HepG2 (cell line): Measurements from ENCODE around the gene DPP6. TPM values are rescaled to one million over a fixed set of nuclear protein-coding genes. Genes with fewer than 3 reads are reported as not detected.
A peak's percentile ranks its signal among the peaks of the same experiment; 100 is the strongest.

Experiments used
- ATAC-seq: fragments of 200-7000 bp; cut with Tn5 transposase; 3 replicates; pipeline ENCODE4 v1.9.1; 2020; ENCODE audit warnings: mild to moderate bottlenecking, moderate library complexity
- BruUV-seq: library from RNA; stranded (reverse); fragments of 400-500 nt; replicated peaks from 2 replicates; lab custom pipeline; 2021; lab: Mats Ljungman, UMichigan
- CTCF ChIA-PET: fragments of 300-600 bp; formaldehyde crosslinking; extraction: SDS; loops from one replicate; lab custom pipeline; 2021; ENCODE audit warnings: low total read pairs, inconsistent platforms, low intra/inter-chr PET ratio; lab: Yijun Ruan, JAX
- POLR2A ChIA-PET: fragments of 350-600 bp; sonication (Branson Sonifier 250); formaldehyde crosslinking; loops from one replicate; lab custom pipeline; 2020; ENCODE audit warnings: antibody characterized with exemption, inconsistent platforms; lab: Yijun Ruan, JAX
- DNase-seq: peaks from one replicate; pipeline ENCODE4 v3.0.0-alpha.2; 2015; ENCODE audit warnings: low spot score
- FAIRE-seq: peaks from 3 replicates; lab custom pipeline; 2011; peaks lifted over from hg19 to GRCh38; lab: Jason Lieb, UNC
- H2AFZ ChIP-seq: one replicate; pipeline ENCODE4 v1.6.1; 2011; ENCODE audit warnings: low read length, inconsistent platforms
- H3K27ac ChIP-seq: fragments of 300-600 bp; 3 replicates; pipeline ENCODE4 v1.8.0; 2011; ENCODE audit warnings: mixed run types, mild to moderate bottlenecking, mixed read lengths, low read length, inconsistent platforms; ENCODE audit not compliant: insufficient read depth; ENCODE audit errors: extremely low read length
- H3K27me3 ChIP-seq, 2 experiments: fragments of 200-600 bp in 1 of 2; 2 replicates in 1 of 2; 3 replicates in 1 of 2; pipeline versions ENCODE4 v1.6.0 to v1.8.0; 2011; ENCODE audit warnings: low read length in 2 of 2, mild to moderate bottlenecking in 2 of 2, moderate library complexity in 2 of 2, inconsistent platforms in 1 of 2; ENCODE audit not compliant: insufficient read depth in 2 of 2, control insufficient read depth in 1 of 2
- H3K36me3 ChIP-seq, 2 experiments: fragments of 200-600 bp in 1 of 2; replicated peaks in 1 of 2; 2 replicates in 1 of 2; 3 replicates in 1 of 2; pipeline versions ENCODE4 v1.5.1 to v1.8.0; 2011; ENCODE audit warnings: low read length in 2 of 2, inconsistent platforms in 1 of 2; ENCODE audit not compliant: insufficient read depth in 2 of 2, control insufficient read depth in 1 of 2
- H3K4me1 ChIP-seq: 2 replicates; pipeline ENCODE4 v1.5.1; 2012; ENCODE audit warnings: low read length, inconsistent platforms; ENCODE audit not compliant: insufficient read depth
- H3K4me2 ChIP-seq: 2 replicates; pipeline ENCODE4 v1.6.0; 2011; ENCODE audit warnings: low read depth, low read length, inconsistent platforms
- H3K4me3 ChIP-seq, 3 experiments: fragments of 200-600 bp in 1 of 3; sonication (generic), shearing (Covaris generic) in 1 of 3; replicated peaks in 1 of 3; 2 replicates each; pipeline ENCODE4 v1.5.1; 2011 to 2016; ENCODE audit warnings: low read length in 3 of 3, inconsistent platforms in 2 of 3, low read depth in 2 of 3, mild to moderate bottlenecking in 2 of 3, control low read depth in 1 of 3, mixed read lengths in 1 of 3; ENCODE audit not compliant: insufficient read depth in 1 of 3
- H3K79me2 ChIP-seq: one replicate; pipeline ENCODE4 v1.6.1; 2011; ENCODE audit warnings: low read length, inconsistent platforms; ENCODE audit not compliant: insufficient read depth
- H3K9ac ChIP-seq: 2 replicates; pipeline ENCODE4 v1.6.0; 2011; ENCODE audit warnings: mild to moderate bottlenecking, low read depth, low read length, inconsistent platforms; ENCODE audit not compliant: insufficient read depth
- H3K9me3 ChIP-seq: 2 replicates; pipeline ENCODE4 v1.5.1; 2012; ENCODE audit warnings: mild to moderate bottlenecking, low read length
- H4K20me1 ChIP-seq: 2 replicates; pipeline ENCODE4 v1.6.0; 2011; ENCODE audit warnings: inconsistent platforms, mild to moderate bottlenecking, low read length, moderate library complexity; ENCODE audit not compliant: insufficient read depth
- HMGA1 ChIP-seq: sonication (generic); formaldehyde crosslinking; conservative IDR thresholded peaks from 2 replicates; pipeline ENCODE4 v1.4.0; 2020; ENCODE audit warnings: missing genetic modification reagents
- MNT ChIP-seq: fragments of 450-650 bp; IDR thresholded peaks from 2 replicates; pipeline ENCODE4 v1.6.1; 2016
- MXD3 ChIP-seq: IDR thresholded peaks from 2 replicates; pipeline ENCODE4 v1.6.1; 2016; ENCODE audit warnings: mild to moderate bottlenecking, missing biosample characterization, missing genetic modification reagents
- NBN ChIP-seq: fragments of 450-650 bp; conservative IDR thresholded peaks from 2 replicates; pipeline ENCODE4 v1.6.1; 2017
- NCOA1 ChIP-seq: sonication (generic); formaldehyde crosslinking; IDR thresholded peaks from 2 replicates; pipeline ENCODE4 v1.9.0; 2021; ENCODE audit warnings: missing genetic modification reagents
- ZEB1 ChIP-seq: IDR thresholded peaks from 2 replicates; pipeline ENCODE4 v1.6.1; 2012; ENCODE audit warnings: mild to moderate bottlenecking, low read depth, inconsistent platforms; ENCODE audit not compliant: insufficient replicate concordance
- ZNF589 ChIP-seq: sonication (generic); formaldehyde crosslinking; conservative IDR thresholded peaks from 2 replicates; pipeline ENCODE4 v1.8.0; 2022; ENCODE audit warnings: mild to moderate bottlenecking, moderate library complexity, missing genetic modification reagents
- ZNF616 ChIP-seq: sonication (generic); formaldehyde crosslinking; IDR thresholded peaks from 2 replicates; pipeline ENCODE4 v1.5.0; 2020; ENCODE audit warnings: low read depth, mild to moderate bottlenecking, missing genetic modification reagents
- ZNF883 ChIP-seq: sonication (generic); formaldehyde crosslinking; IDR thresholded peaks from 2 replicates; pipeline ENCODE4 v1.5.1; 2020; ENCODE audit warnings: mild to moderate bottlenecking, missing genetic modification reagents; ENCODE audit errors: not compliant biosample characterization
- ZSCAN9 ChIP-seq: IDR thresholded peaks from 2 replicates; pipeline ENCODE4 v1.6.1; 2016; ENCODE audit warnings: borderline replicate concordance
- WGBS: methylation state at CpG from one replicate; pipeline ENCODE4 v1.1.6; 2017; ENCODE audit warnings: low lambda C conversion rate; 5-methylcytosine and 5-hydroxymethylcytosine counted together
- in situ Hi-C: cut with HindIII; loops from 2 replicates; pipeline ENCODE4 v1.10.0; 2017; ENCODE audit warnings: low pct_unique_long_range_greater_than_20kb; ENCODE audit not compliant: extremely low pct_ligation_motif_present
- intact Hi-C: fragments of 100-400 bp; cut with micrococcal nuclease; formaldehyde crosslinking; loops from one replicate; pipeline ENCODE4 v1.10.0; 2022; ENCODE audit not compliant: unreplicated experiment
- polyA plus RNA-seq, 8 experiments: library from polyadenylated mRNA; depleted of rRNA in 3 of 8; stranded (reverse) in 7 of 8; unstranded in 1 of 8; fragments of >200 nt; fragmentation: Illumina TruSeq in 4 of 8; extraction: Trizol in 4 of 8; gene quantifications; 2 replicates each; pipeline versions ENCODE4 v1.2.1 to v1.2.3, GENCODE V29; 2011 to 2016; ENCODE audit warnings: low read depth in 4 of 8, missing spikeins in 1 of 8, mixed read lengths in 1 of 8; ENCODE audit not compliant: insufficient read depth in 1 of 8
- total RNA-seq, 5 experiments: library from RNA; depleted of rRNA; stranded (reverse); fragments of >200 nt; fragmentation: Illumina TruSeq; extraction: Trizol; gene quantifications; 2 replicates each; pipeline ENCODE4 v1.2.3, GENCODE V29; 2016; ENCODE audit warnings: low read depth in 1 of 5

The DPP6 gene
- total and polyA plus RNA-seq, 2 of the 13 experiments (the other 11 are each of a cell fraction or from before 2014, with no cell fraction given) = not detected

GRCh38 chr7:154631162-154631561, 579.0 kb downstream of the DPP6 start:
- intact Hi-C loops = no loop called here
- Histone ChIP-seq H4K20me1 (no peaks in the 10 kb centered on the region), H3K9ac (no peak overlapping the region), H3K4me3 (no peak overlapping the region), H3K27ac (no peak overlapping the region), H3K36me3 (no peaks in the 10 kb centered on the region), H3K27me3 (peaks cover 0 to 13% of the 10 kb centered on the region in 2 experiments; a peak in 2 of 5 replicates), H2AFZ (no peak overlapping the region), H3K9me3 (no peaks in the 10 kb centered on the region), H3K4me2 (no peak overlapping the region), H3K4me1 (no peaks in the 10 kb centered on the region), H3K79me2 (no peaks in the 10 kb centered on the region)
- CTCF ChIA-PET = no interaction called here
- 2% methylated on average over 4 of the region's 4 CpGs for WGBS
- TF ChIP-seq MXD3 (CRISPR knock-in tag) (no peak), HMGA1 (CRISPR knock-in tag) (no peak), MNT (peak; percentile 98)
- BruUV-seq = no TSS peak
- POLR2A ChIA-PET = no interaction called here
- ATAC-seq = no peak
- FAIRE-seq = no peak
- DNase-seq = no peak
- in situ Hi-C loops = no loop called here

- no peak for ATAC-seq
- DNase-seq = no peak
- Histone ChIP-seq H3K79me2 (no peaks in the 10 kb centered on the region), H3K4me3 (no peak overlapping the region), H3K9ac (no peak overlapping the region), H3K27me3 (peaks cover 0 to 19% of the 10 kb centered on the region in 2 experiments; a peak in 2 of 5 replicates), H3K36me3 (no peaks in the 10 kb centered on the region), H3K27ac (no peak overlapping the region), H3K4me2 (no peak overlapping the region), H3K4me1 (no peaks in the 10 kb centered on the region), H4K20me1 (no peaks in the 10 kb centered on the region), H3K9me3 (no peaks in the 10 kb centered on the region), H2AFZ (no peak overlapping the region)
- ChIA-PET CTCF (no interaction called here), POLR2A (no interaction called here)
- in situ Hi-C loops (no loop called here), intact Hi-C loops (no loop called here)
- BruUV-seq = no TSS peak
- no peak for FAIRE-seq
- 18% methylated on average over 3 of the region's 3 CpGs for WGBS
- TF ChIP-seq NBN = no peak
- TF ChIP-seq NCOA1 (CRISPR knock-in tag) = no peak
- no peak for TF ChIP-seq ZEB1
- TF ChIP-seq ZNF589 = no peak
- no peak for TF ChIP-seq ZNF616
- no peak for TF ChIP-seq ZNF883 (CRISPR knock-in tag)
- TF ChIP-seq ZSCAN9 (CRISPR knock-in tag) = no peak
These were observed 581.4 kb downstream of the DPP6 start for GRCh38 chr7:154633641-154634040.
